Right ventricle myocardium inferior (tissue), 1 donor: ENCODE data around the gene CREB5. TPM values are rescaled to one million over a fixed set of nuclear protein-coding genes. Genes with fewer than 3 reads are reported as not detected.
A peak's percentile ranks its signal among the peaks of the same experiment; 100 is the strongest.

ENCODE experiments used
- ATAC-seq: fragments of 200-7000 bp; cut with Tn5 transposase; one replicate; pipeline ENCODE4 v1.9.1; 2020; ENCODE audit warnings: mild to moderate bottlenecking, moderate library complexity
- DNase-seq: peaks from one replicate; pipeline ENCODE4 v3.0.0; 2021; ENCODE audit errors: missing footprints
- intact Hi-C: fragments of 100-400 bp; cut with DNase I; formaldehyde crosslinking; loops from one replicate; pipeline ENCODE4 v1.11.0; 2022
- total RNA-seq: library from RNA; stranded (reverse); fragmentation: NEBNext Ultra II Directional; extraction: Animal tissue kit (Norgen Biotek cat#: 25700); gene quantifications from one replicate; pipeline ENCODE4 v1.2.1, GENCODE V29; 2021
- donor health status: DM: no; HTN: yes; CAD: no; lungs with severe emphysema.

CREB5 gene
- total RNA-seq, 1 donor from 2014 or later = 4.8 TPM

GRCh38 chr7:28749638-28750037, 337.3 kb downstream of the CREB5 start:
- DNase-seq = no peak
- intact Hi-C loops = loop anchor here (5.0 kb wide), 1 partner anchor 62 kb away; no protein-coding TSS in a partner anchor
- ATAC-seq = no peak

- DNase-seq = no peak
- intact Hi-C loops = no loop called here
- ATAC-seq = no peak
These were observed 338.7 kb downstream of the CREB5 start for GRCh38 chr7:28750981-28751380.

- ATAC-seq (no peak), DNase-seq (no peak)
- intact Hi-C loops = no loop called here
These were observed 341.3 kb downstream of the CREB5 start for GRCh38 chr7:28753613-28754012.

GRCh38 chr7:28754027-28754426, 341.7 kb downstream of the CREB5 start:
- intact Hi-C loops = no loop called here
- no peak for DNase-seq
- peak; percentile 75 for ATAC-seq

- intact Hi-C loops = no loop called here
- ATAC-seq = no peak
- no peak for DNase-seq
These were observed 342.1 kb downstream of the CREB5 start for GRCh38 chr7:28754447-28754846.

- intact Hi-C loops = no loop called here
- ATAC-seq = peak; percentile 83
- no peak for DNase-seq
These were observed 342.9 kb downstream of the CREB5 start for GRCh38 chr7:28755255-28755654.

- ATAC-seq (no peak), DNase-seq (no peak)
- intact Hi-C loops = no loop called here
These were observed 345.9 kb downstream of the CREB5 start for GRCh38 chr7:28758186-28758585.

- ATAC-seq (no peak), DNase-seq (no peak)
- intact Hi-C loops = no loop called here
These were observed 347.2 kb downstream of the CREB5 start for GRCh38 chr7:28759475-28759971.

GRCh38 chr7:28761505-28761904, 349.2 kb downstream of the CREB5 start:
- DNase-seq (no peak), ATAC-seq (no peak)
- intact Hi-C loops = no loop called here

- ATAC-seq = no peak
- intact Hi-C loops = no loop called here
These were observed 350.3 kb downstream of the CREB5 start for GRCh38 chr7:28762651-28763050.

GRCh38 chr7:28766359-28766758, 354.0 kb downstream of the CREB5 start:
- DNase-seq (no peak), ATAC-seq (no peak)
- intact Hi-C loops = no loop called here

More at GRCh38 chr7:28762651-28763050, 350.3 kb downstream of the CREB5 start:
- no peak for DNase-seq

- DNase-seq (no peak), ATAC-seq (peak; percentile 44)
- intact Hi-C loops = no loop called here
These were observed 355.0 kb downstream of the CREB5 start for GRCh38 chr7:28767356-28767755.

- no peak for ATAC-seq
- intact Hi-C loops = no loop called here
- no peak for DNase-seq
These were observed 356.3 kb downstream of the CREB5 start for GRCh38 chr7:28768577-28769147.

GRCh38 chr7:28771906-28772622, 359.7 kb downstream of the CREB5 start:
- no peak for DNase-seq
- no peak for ATAC-seq
- intact Hi-C loops = no loop called here

GRCh38 chr7:28773423-28774145, 361.3 kb downstream of the CREB5 start:
- DNase-seq = no peak
- ATAC-seq = no peak
- intact Hi-C loops = no loop called here

- DNase-seq = no peak
- ATAC-seq = peak; percentile 69
- intact Hi-C loops = no loop called here
These were observed 362.1 kb downstream of the CREB5 start for GRCh38 chr7:28774261-28774988.

GRCh38 chr7:28776463-28777157, 364.3 kb downstream of the CREB5 start:
- ATAC-seq (no peak), DNase-seq (no peak)
- intact Hi-C loops = no loop called here

GRCh38 chr7:28778786-28779185, 366.5 kb downstream of the CREB5 start:
- no peak for ATAC-seq
- DNase-seq = no peak
- intact Hi-C loops = no loop called here

GRCh38 chr7:28779954-28780353, 367.6 kb downstream of the CREB5 start:
- ATAC-seq (no peak), DNase-seq (no peak)
- intact Hi-C loops = no loop called here
